Naive thymus-derived CD8-positive, alpha-beta T cell (primary cell): ENCODE measurements around the gene SOWAHA. TPM values are rescaled to one million over a fixed set of nuclear protein-coding genes. Genes with fewer than 3 reads are reported as not detected.

Experiments
- ATAC-seq, 2 donors: fragments of 150-1000 bp; cut with Tn5 transposase in 1 of 2; sonication (Bioruptor Pico), chemical (Tn5 transposase) in 1 of 2; 1 replicate in 1 of 2; 2 replicates in 1 of 2; pipeline ENCODE4 v1.10.0; 2021; ENCODE audit warnings: mild to moderate bottlenecking in 2 of 2, moderate library complexity in 2 of 2
- POLR2A ChIA-PET: fragments of 350-600 bp; sonication (Branson Sonifier 250); formaldehyde crosslinking; loops from one replicate; lab custom pipeline; 2021; ENCODE audit warnings: antibody characterized with exemption; lab: Charles Lee
- DNase-seq, 10 donors: peaks; one replicate each; pipeline versions ENCODE4 v3.0.0 to v3.0.0-alpha.2; 2020 to 2022
- H3K27ac Mint-ChIP-seq, 10 donors: one replicate each; pipeline ENCODE4 v1.8.0; 2020 to 2022; ENCODE audit warnings: mild to moderate bottlenecking in 10 of 10, mixed read lengths in 10 of 10, moderate library complexity in 4 of 10, inconsistent platforms in 1 of 10
- H3K27me3 Mint-ChIP-seq, 5 donors: one replicate each; pipeline ENCODE4 v1.8.0; 2021 to 2022; ENCODE audit warnings: mixed read lengths in 5 of 5
- H3K36me3 Mint-ChIP-seq, 3 donors: one replicate each; pipeline ENCODE4 v1.8.0; 2020 to 2022; ENCODE audit warnings: mixed read lengths in 3 of 3, mild to moderate bottlenecking in 2 of 3, inconsistent platforms in 1 of 3
- H3K4me1 Mint-ChIP-seq, 4 donors: one replicate each; pipeline ENCODE4 v1.8.0; 2021 to 2022; ENCODE audit warnings: mixed read lengths in 4 of 4
- H3K4me3 Mint-ChIP-seq, 10 donors: one replicate each; pipeline ENCODE4 v1.8.0; 2020 to 2022; ENCODE audit warnings: mild to moderate bottlenecking in 10 of 10, mixed read lengths in 10 of 10, moderate library complexity in 6 of 10, inconsistent platforms in 1 of 10
- H3K9me3 Mint-ChIP-seq, 9 donors: one replicate each; pipeline ENCODE4 v1.8.0; 2020 to 2022; ENCODE audit warnings: mixed read lengths in 9 of 9, mild to moderate bottlenecking in 3 of 9, inconsistent platforms in 1 of 9, moderate library complexity in 1 of 9
- polyA plus RNA-seq, 3 donors: library from polyadenylated mRNA; unstranded; fragments of 300-500 nt; fragmentation: Illumina TruSeq; gene quantifications; one replicate each; pipeline ENCODE4 v1.2.3, GENCODE V29; 2021
- total RNA-seq, 8 experiments: library from RNA in 2 of 8; stranded (reverse) in 2 of 8; gene quantifications; one replicate each; pipeline ENCODE4 v1.2.3 and lab custom pipeline; 2021 to 2026

Gene SOWAHA
- total RNA-seq (not detected), polyA plus RNA-seq (not detected), total RNA-seq (lab: John Stamatoyannopoulos, UW) (0 to 0.26 (median 0) reads per million in 6 experiments)

- DNase-seq (peak in 1 of 10 donors; percentile 18), ATAC-seq (peak; percentile 37 to 43)
- Mint-ChIP-seq H3K27ac (peak within 1 kb of the TSS in 3 of 10 donors; percentile 22 to 83 (median 43)), H3K4me3 (peak within 1 kb of the TSS; percentile 73 to 89 (median 82)), H3K4me1 (peaks cover 5 to 12% (median 10%) of the 10 kb centered on the region in 4 donors), H3K27me3 (peaks cover 33 to 52% (median 47%) of the 10 kb centered on the region in 5 donors), H3K9me3 (peaks cover 0 to 2% (median 0%) of the 10 kb centered on the region in 9 donors), H3K36me3 (no peaks in the 10 kb centered on the region)
- POLR2A ChIA-PET = interaction anchor here (0.5 to 2.0 kb wide), 4 partner anchors 16 to 256 kb away, joined by 3 to 4 read pairs (median 3); partner anchors contain the start of genes CCNI2, KIF3A and RAD50
Measured at GRCh38 chr5:132812781-132813598, at the start of gene SOWAHA. Gene SOWAHA, plus strand, starts transcription at chr5:132813302. Its CDS starts 320 bp downstream, at chr5:132813622.

GRCh38 chr5:132764051-132764450 lies 49.1 kb upstream of the SOWAHA start:
- Mint-ChIP-seq H3K27me3 (no peaks in the 10 kb centered on the region), H3K36me3 (peaks cover 0 to 4% (median 0%) of the 10 kb centered on the region in 3 donors), H3K4me3 (no peak overlapping the region), H3K4me1 (peaks cover 0 to 2% (median 0%) of the 10 kb centered on the region in 4 donors), H3K27ac (no peak overlapping the region), H3K9me3 (no peaks in the 10 kb centered on the region)
- ATAC-seq (no peak), DNase-seq (no peak)
- POLR2A ChIA-PET = interaction anchor here (0.8 kb wide), 1 partner anchor 14 kb away, joined by 3 read pairs; no protein-coding TSS in a partner anchor

- POLR2A ChIA-PET = interaction anchor here (0.8 to 1.0 kb wide), 2 partner anchors 13 to 18 kb away, joined by 3 read pairs; partner anchors contain the start of gene CCNI2
- DNase-seq = peak in 1 of 10 donors; percentile 24
- H3K36me3 Mint-ChIP-seq = peaks cover 0 to 4% (median 0%) of the 10 kb centered on the region in 3 donors
Measured at GRCh38 chr5:132764671-132765238, 48.3 kb upstream of the SOWAHA start.

GRCh38 chr5:132765311-132766019 lies 47.6 kb upstream of the SOWAHA start:
- H3K27ac Mint-ChIP-seq = no peak overlapping the region
- H3K4me3 Mint-ChIP-seq = no peak overlapping the region
- H3K27me3 Mint-ChIP-seq = no peaks in the 10 kb centered on the region
- POLR2A ChIA-PET = interaction anchor here (1.0 kb wide), 1 partner anchor 18 kb away, joined by 3 read pairs; the partner anchor contains the start of gene CCNI2
- H3K36me3 Mint-ChIP-seq = peaks cover 0 to 4% (median 0%) of the 10 kb centered on the region in 3 donors
- H3K9me3 Mint-ChIP-seq = no peaks in the 10 kb centered on the region
- H3K4me1 Mint-ChIP-seq = peaks cover 0 to 2% (median 0%) of the 10 kb centered on the region in 4 donors
- peak in 1 of 10 donors; percentile 36 for DNase-seq
- ATAC-seq = no peak

More at GRCh38 chr5:132764671-132765238, 48.3 kb upstream of the SOWAHA start:
- Mint-ChIP-seq H3K27me3 (no peaks in the 10 kb centered on the region), H3K27ac (no peak overlapping the region), H3K9me3 (no peaks in the 10 kb centered on the region), H3K4me1 (peaks cover 0 to 2% (median 0%) of the 10 kb centered on the region in 4 donors), H3K4me3 (no peak overlapping the region)
- ATAC-seq = no peak

- no peak overlapping the region for H3K27ac Mint-ChIP-seq
- ATAC-seq (no peak), DNase-seq (no peak)
- H3K4me1 Mint-ChIP-seq = peaks cover 0 to 2% (median 0%) of the 10 kb centered on the region in 4 donors
- no peak overlapping the region for H3K4me3 Mint-ChIP-seq
- H3K36me3 Mint-ChIP-seq = peaks cover 0 to 4% (median 0%) of the 10 kb centered on the region in 3 donors
- no peaks in the 10 kb centered on the region for H3K27me3 Mint-ChIP-seq
- POLR2A ChIA-PET = no interaction called here
- no peaks in the 10 kb centered on the region for H3K9me3 Mint-ChIP-seq
Measured at GRCh38 chr5:132766020-132766805, 46.9 kb upstream of the SOWAHA start.

GRCh38 chr5:132766806-132767055 lies 46.4 kb upstream of the SOWAHA start:
- peaks cover 0 to 2% (median 0%) of the 10 kb centered on the region in 4 donors for H3K4me1 Mint-ChIP-seq
- H3K27me3 Mint-ChIP-seq = no peaks in the 10 kb centered on the region
- ATAC-seq = no peak
- POLR2A ChIA-PET = no interaction called here
- no peak for DNase-seq
- no peak overlapping the region for H3K4me3 Mint-ChIP-seq
- peaks cover 0 to 4% (median 0%) of the 10 kb centered on the region in 3 donors for H3K36me3 Mint-ChIP-seq
- H3K9me3 Mint-ChIP-seq = no peaks in the 10 kb centered on the region
- no peak overlapping the region for H3K27ac Mint-ChIP-seq

- Mint-ChIP-seq H3K9me3 (no peaks in the 10 kb centered on the region), H3K27me3 (no peaks in the 10 kb centered on the region), H3K27ac (no peak overlapping the region), H3K4me3 (no peak overlapping the region), H3K4me1 (peaks cover 0 to 2% (median 0%) of the 10 kb centered on the region in 4 donors), H3K36me3 (peaks cover 0 to 4% (median 0%) of the 10 kb centered on the region in 3 donors)
- DNase-seq (no peak), ATAC-seq (no peak)
- POLR2A ChIA-PET = interaction anchor here (0.6 kb wide), 1 partner anchor 9 kb away, joined by 3 read pairs; no protein-coding TSS in a partner anchor
Measured at GRCh38 chr5:132767150-132767549, 46.0 kb upstream of the SOWAHA start.

GRCh38 chr5:132768485-132768868 lies 44.6 kb upstream of the SOWAHA start:
- H3K4me3 Mint-ChIP-seq = no peak overlapping the region
- no peak overlapping the region for H3K27ac Mint-ChIP-seq
- H3K36me3 Mint-ChIP-seq = peaks cover 0 to 1% (median 0%) of the 10 kb centered on the region in 3 donors
- ATAC-seq (no peak), DNase-seq (no peak)
- no peaks in the 10 kb centered on the region for H3K27me3 Mint-ChIP-seq
- POLR2A ChIA-PET = no interaction called here
- peaks cover 0 to 2% (median 0%) of the 10 kb centered on the region in 4 donors for H3K4me1 Mint-ChIP-seq
- no peaks in the 10 kb centered on the region for H3K9me3 Mint-ChIP-seq

- H3K27me3 Mint-ChIP-seq = peaks cover 0 to 13% (median 0%) of the 10 kb centered on the region in 5 donors
- POLR2A ChIA-PET = no interaction called here
- no peak for ATAC-seq
- peaks cover 3 to 8% (median 5%) of the 10 kb centered on the region in 4 donors for H3K4me1 Mint-ChIP-seq
- no peak for DNase-seq
- H3K4me3 Mint-ChIP-seq = no peak overlapping the region
- H3K27ac Mint-ChIP-seq = no peak overlapping the region
- H3K9me3 Mint-ChIP-seq = no peaks in the 10 kb centered on the region
- H3K36me3 Mint-ChIP-seq = no peaks in the 10 kb centered on the region
Measured at GRCh38 chr5:132770476-132771159, 42.5 kb upstream of the SOWAHA start.

GRCh38 chr5:132771503-132771998 lies 41.6 kb upstream of the SOWAHA start:
- H3K27ac Mint-ChIP-seq = no peak overlapping the region
- H3K27me3 Mint-ChIP-seq = peaks cover 0 to 16% (median 0%) of the 10 kb centered on the region in 5 donors
- ATAC-seq (no peak), DNase-seq (no peak)
- no peak overlapping the region for H3K4me3 Mint-ChIP-seq
- H3K36me3 Mint-ChIP-seq = no peaks in the 10 kb centered on the region
- no peaks in the 10 kb centered on the region for H3K9me3 Mint-ChIP-seq
- peaks cover 5 to 14% (median 8%) of the 10 kb centered on the region in 4 donors for H3K4me1 Mint-ChIP-seq
- POLR2A ChIA-PET = no interaction called here
